ENCODE measurements around the gene LRRC1.

The LRRC1 gene

DNA sequence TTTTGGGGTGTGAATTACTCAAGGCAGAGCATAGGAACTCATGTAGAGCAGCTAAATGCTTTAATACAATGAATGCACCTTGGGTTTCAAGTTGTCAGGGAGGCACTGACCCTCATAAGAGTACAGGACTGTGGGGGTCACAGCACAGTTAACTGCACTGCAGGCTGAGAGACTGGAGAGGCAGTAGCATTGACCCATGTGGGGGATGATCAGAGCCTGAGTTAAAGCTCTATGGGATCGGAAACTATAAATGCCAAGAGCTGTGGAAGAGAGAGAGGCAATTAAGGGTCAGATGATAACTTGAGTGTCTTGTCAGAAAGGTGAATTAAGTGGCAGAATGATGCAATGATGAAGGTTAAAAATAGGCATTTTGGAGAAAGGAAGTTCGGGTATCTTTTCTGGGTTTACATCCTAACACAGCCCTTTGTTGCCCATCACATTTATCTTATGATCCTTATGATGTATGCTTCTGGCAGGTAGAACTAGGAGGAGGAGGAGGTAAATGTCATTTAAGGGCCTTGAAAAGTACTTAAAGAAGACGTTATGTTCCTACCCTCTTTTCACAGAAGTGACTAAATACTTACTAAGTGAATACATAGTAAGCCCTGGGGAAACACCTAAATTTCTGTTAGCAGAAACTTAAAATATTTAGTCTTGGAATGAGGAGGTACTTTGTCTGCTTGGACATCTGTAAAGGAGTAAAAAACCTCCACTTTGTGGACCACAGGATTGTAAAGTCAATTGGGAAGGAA lies 24.2 kb downstream of the LRRC1 start:
- DNase-seq = no peak

DNA sequence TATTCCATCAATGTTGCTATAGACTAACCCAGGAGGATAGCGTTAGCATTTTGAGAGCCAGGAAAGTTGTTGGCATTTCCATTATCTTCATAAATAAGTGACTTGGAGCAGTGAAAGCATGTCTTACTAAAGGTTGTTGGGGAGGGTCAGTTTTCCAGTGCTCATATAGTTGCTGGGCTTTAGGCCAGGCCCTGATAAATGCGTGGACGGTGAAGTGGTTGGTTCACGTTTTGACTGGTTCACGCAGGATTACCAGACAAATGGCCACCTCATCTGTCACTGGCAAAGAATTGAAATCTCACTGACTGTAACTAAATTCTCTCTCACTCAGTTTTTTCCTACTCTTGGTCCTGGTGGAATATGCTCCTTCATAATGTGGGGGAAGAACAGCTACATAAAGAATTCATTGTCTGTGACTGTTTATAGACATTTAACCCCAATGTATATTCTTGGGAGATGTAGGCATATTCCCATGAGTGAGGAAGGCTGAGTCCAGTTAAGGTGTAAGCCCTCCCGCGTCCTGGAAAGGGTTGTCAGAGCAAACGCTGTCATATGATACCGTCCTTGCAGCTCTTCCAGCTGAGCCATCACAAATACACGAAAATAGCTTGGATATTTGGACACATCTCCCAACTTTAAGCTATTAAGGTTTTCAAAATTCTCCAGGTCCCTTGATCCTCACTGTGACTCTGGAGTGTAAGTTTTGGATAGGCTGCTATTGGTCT lies 27.8 kb downstream of the LRRC1 start:
- no peak for DNase-seq

DNA sequence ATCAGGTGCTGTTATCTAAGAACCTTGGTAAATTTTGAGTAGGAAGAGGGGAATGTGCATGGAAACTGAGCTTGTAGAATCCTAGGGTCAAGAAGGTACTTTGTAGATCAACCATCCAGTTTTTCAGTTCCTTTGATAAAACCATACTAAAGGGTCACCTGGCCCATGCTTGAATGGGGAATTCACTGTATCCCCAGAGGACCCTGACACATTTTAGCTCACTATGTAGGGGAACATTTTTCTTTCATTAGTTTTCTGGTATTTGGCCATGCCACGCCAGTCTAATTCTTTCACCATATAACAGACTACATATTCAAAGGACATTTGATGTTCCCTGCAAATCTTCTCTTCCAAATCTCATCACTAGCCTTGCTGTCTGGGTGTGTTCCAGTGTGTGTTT lies 29.9 kb downstream of the LRRC1 start:
- DNase-seq = no peak

DNA sequence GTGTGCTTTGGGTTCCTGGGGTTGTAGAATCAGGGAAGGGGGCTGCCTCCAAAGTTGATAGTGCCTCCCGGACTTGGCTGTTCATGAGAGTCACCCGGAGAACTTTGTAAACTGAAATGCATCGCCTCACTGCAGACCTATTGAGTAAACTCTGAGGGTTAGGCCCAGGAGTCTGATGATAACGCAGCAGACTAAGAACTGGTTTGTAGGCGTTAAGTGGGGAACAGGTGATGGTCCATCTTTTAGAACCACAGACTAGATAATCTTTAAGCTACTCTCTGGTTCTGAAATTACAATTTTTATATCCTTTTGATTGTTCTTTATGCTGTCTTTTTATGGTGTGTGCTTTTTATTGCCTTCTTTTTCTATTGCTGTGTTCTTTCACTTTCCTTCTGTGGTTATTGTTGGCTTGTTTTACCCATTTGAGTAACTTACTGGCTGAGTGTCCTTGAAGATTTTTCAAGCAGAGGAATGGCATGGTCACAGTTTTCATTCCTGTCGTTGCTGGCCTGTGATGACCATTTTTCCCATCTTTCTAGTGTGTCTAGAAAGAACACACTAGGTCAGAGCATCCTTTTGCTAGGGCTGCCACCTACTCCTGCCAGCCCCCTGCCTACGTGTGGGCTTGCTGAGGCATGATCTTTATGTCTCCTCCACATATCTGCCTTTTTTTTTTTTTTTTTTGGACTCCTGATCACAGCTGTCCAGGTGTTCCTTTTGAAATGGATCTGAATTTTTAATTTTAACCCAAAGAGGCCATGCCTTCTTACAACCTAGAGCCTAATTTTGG lies 30.9 kb downstream of the LRRC1 start:
- no peak for DNase-seq

DNA sequence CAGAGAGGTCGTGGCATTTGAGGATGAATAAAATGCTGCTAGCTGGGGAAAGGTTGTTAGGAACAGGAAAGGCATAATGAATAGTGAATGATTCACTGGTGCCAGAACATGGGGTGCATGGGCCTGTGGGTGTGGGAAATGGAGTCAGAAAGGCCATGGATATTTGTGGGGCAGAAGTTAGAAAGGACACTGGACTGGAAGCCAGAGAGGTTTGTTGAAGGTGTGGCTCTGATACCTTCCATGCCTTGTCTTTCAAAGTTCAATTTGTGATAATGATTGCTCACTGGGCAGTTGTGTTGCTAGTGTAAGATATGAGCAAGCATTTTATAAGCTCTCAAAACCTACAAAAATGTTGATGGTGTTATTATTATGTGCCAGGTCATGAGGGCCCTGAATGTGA lies 32.7 kb downstream of the LRRC1 start:
- DNase-seq = no peak

DNA sequence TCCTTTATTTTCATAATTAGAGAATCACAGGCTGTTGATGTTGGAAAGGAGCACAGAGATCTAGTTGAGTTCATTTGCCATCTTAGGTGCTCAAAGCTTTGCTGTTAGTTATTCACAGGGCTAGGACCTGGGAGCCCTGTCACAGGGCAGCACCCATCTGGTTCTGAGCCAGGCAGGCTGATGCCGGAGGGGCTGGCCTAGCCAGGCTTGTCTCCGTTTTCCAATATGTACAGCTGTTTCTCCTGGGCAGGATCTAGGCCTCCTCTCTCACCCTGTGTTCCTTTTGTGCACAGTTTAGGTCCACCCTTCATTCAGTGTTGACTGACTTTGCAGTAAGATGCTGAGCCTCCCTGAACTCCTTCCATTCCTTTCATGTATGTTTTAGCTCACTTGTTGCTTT lies 33.4 kb downstream of the LRRC1 start:
- DNase-seq = no peak

DNA sequence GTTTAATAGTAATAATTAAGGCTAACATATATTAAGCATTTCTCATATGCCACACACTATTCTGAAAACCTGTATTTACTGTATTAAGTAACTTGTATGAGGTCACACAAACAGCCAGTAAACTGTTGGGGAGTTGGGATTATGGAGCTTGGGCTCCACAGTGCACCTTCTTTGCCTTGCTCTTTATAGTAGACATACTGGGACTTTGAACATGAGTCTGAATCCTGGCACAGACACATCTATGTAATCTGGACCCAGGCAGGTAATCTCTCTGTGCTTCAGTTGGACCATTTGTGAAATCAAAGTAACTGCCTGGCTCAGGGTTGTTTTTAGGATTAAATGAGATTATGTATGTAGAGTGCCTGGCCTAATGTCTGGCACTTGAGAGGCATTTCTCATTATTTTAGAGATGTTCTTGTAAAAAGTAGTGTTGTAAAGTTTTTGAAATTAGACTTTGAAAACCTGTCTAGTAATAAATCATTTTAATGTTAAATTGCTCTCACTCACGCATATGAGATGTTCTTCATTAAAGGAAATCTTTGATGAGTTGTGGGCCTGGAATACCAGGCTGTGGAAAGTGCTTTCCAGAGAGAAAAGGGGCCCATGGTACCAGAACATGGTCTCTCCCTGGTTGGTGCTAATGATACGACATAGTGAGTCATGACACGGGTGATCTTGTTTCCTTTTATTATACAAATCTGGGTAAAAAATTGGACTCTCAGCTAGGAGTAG lies 34.3 kb downstream of the LRRC1 start:
- DNase-seq = no peak

DNA sequence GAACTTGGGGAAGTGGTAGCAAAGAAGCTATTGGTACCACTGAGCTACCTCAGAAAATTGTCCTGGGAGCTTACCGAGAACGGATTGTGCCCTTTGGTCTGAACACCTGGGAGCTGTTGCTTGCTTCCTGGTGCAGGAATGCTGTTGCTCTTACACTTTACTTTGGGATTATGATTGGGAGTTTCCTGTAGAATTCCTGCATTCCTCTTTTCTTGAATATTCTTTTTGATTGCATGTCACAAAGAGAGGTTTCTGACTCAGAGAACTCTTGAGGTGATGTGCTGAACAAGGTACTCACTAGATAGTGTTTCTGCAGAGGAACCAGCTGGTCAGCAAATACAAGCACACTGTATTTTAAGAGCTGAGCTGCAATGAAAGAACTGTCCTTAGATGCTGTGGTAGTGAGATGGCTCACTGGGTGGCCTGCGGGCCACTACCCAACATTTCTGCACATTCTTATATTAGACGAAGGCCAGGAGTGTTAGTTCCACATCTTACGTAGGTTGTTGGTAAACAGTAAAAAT lies 35.0 kb downstream of the LRRC1 start:
- DNase-seq = no peak

DNA sequence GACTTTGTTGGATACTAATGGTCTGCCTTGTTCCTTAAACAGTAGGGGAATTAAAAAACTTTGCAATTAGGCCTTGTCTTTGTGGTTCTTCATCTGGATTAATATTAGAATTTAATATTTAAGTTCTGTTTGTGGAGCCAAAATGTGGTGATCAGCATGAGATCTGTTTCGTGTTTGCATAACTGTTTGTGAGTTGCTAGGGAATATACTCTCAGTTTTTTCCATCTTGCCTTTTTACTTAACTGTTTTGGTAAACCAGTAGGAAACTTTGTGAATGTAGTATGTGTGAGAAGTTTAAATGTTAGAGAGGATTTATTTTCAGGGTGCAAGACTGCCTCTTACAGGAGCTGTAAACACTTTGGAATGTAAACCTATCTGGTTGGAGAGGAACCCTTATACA lies 35.6 kb downstream of the LRRC1 start:
- DNase-seq = no peak

DNA sequence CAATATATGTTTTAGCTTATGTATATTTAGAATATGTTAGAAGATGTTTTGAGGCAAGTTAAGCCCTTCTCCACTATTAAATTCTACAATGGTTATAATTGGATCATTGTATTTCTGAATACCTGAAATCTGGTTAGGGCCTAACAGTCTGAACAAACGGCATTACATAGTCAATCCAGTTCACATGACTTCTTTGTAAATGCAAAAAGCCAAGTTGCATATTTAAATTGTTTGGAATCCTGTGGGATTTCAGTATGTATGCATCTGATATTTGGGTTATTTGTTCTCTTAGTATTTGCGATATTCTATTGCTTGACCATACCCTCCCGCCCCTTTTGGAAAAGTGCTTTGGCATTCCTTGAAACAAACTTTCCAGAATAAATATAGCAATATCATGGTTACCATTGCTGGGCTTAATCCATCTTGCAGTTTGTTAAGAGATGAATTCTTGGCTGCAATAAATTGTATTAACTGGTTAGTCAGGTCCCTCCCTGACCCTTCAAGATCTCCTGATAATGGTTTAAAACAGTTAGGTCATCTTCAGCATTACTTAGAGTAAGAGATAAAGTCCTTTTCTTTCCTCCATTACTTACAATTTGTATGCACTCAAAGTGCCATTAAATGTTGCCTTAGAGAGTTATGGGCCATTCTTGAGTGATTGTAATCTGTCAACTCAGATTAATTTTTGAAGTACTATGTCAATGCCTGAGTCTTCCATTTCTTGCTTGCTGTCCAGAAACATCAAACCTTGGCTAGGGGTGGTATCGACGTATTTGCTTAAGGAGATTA lies 36.5 kb downstream of the LRRC1 start:
- DNase-seq = no peak

DNA sequence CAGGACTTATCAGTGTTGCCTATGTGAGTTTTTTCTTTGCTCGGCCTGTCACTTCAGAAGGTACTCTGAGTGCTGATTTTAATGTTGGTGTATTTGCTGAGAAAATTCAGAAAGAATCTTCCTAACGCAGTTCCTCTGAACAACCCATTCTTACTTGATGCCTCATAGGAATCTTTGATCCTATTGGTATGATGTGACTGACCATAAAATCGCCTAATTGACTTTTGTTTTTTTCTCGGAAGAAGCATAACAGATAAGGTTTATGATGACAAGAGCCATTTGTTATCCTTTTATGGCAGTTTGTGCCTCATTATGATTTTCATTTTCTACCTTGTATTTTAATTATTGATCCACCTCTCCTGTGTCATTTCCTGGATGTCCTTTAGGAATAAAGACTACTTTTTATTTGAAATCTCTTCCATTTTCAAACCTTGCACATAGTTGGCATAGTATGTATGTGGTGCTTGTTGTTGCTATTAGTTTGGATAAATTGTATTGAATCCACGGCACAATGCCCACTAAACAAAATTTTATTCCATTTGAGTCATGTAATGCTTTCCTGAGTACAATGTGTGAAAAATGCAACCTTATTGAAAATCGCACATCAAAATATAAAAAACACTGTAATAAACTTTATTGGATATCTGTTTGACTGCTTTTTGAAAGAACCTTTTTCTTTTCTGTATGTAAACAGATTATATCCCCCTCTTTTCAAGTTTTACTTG lies 37.3 kb downstream of the LRRC1 start:
- no peak for DNase-seq

DNA sequence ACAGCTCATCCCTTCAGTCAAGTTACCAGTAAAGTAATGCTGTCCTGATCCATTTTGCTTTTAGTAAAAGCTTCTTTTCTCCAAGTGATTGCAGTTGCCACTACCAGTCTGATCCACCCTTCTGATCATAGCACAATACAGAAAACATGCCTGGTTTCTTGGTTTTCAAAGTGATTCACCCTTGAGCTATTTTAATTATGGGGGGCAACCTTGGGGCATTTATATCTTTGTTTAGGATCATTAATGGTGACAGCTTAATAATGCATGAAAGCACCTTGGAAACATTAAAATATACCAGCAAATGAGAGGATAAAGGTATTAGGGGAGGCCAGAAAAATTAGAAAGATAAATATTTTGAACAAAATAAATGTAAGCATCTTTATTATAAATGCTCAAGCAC lies 38.4 kb downstream of the LRRC1 start:
- no peak for DNase-seq

DNA sequence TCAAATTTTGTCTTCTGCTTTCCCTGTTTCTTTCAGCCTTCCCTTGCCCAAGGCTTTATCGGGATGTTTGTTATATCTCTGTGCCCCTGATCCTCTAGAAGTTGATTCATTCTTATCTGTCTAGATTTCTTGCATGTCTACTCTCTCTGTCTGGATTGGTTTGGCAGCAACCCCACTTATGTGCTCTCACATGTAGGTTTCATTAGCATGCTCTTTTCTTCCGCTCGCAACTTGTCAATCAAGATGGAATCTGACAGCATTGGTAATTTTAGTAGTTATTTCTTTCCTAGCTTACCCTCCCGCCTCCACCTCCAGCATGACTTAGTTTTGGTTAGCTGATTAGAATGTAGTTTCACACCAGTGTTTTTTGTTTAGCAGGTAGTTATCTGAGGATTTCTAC lies 39.3 kb downstream of the LRRC1 start:
- no peak for DNase-seq

DNA sequence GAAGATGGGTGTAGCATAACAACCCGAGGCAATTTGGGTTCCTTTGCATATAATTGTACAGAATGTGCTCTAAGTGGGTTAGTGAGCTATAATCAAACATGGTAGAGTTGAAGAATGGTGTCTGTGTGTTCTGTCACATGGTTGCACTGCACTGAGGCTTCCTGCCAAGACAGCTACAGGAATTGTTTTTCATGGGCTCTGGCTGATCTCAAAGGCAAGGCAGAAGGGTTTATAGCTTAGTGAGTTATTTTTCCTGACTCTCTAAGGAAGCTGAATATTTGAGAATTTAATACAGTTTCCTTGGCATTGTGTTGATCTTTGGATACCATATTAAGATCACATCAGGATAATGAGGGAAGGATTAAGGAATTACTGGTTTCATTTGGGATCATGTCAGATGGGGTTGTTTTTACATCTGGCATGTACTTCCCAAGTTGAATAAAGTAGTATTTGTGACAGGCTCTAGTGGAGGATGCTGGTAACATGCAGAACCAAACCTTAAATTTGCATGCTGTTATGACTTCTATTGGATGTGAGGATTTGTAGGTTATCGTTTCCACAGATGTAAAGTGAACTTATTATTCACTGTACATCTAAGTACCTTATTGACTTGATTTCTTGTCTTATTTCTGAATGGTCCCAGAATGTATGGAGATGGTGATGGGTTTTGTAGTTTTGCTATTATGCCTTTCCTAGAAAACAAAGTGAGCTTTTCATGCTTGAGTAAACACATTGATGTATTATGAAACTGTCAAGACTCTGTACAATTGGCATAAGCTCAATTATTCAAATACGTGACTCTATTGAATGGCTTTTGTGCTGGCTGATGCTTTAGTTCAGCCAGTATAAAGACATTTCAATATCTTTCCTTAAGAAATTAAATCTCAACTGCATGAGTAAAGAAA lies 43.3 kb downstream of the LRRC1 start:
- DNase-seq = no peak

DNA sequence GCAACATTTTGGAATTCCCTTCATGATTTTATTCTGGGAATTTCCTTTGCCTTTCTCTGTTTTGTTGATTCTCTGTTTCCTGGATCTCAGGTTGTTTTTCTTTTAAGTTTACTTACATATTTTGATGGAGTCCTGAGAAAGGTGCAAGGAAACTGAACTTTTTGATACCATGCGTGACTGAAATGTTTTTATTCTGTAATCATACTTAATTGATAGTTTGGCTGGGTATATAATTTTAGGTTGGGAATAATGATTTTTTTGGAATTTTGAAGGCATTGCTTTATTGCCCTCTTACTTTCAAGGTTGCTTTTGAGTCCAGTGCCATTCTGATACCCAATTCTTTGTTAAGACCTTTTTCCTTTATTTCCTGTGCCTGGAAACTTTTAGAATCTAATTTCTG lies 45.2 kb downstream of the LRRC1 start:
- no peak for DNase-seq

DNA sequence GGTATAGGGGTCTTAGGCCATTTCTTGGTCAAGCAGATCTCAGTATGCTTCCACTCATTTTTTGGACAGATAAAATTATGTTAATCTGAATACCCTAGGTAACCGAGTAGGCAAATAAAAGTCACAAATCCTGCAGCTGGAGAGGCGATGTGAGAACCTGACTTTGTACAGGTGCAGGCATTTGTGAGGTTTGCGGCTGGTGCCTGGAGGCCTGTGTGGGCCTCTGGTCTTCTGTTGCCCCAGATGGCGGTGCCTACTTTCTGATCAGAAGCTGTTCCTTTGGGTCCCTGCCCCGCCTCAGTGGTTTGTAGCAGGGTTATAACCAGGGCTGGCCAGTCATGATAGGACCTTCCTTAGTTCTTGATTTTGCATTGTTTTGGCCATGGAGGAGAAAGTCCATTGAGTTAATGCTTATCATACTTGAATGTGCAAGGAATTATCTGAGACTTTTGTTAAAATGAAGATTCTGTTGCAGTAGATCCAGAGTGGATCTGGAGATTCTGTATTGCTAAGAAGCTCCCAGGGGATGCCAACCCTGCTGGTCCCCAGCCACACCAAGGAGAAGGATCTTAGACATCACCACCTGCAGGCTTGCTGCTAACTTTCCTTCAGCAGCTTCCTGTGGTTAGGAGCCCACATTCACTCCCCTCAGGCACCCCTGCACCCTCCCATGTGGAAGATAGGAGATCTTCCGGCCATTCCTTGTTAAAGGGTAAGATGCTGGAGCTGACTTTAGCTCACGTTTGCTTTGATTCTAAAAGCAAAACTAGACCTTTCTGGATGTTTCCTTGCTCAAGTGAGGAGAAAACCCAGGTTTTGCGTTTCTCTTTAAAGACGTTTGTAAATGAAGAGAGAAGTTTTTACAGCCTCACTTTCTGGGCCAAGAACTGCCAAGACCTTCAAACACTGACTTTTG lies 50.7 kb downstream of the LRRC1 start:
- no peak for DNase-seq

DNA sequence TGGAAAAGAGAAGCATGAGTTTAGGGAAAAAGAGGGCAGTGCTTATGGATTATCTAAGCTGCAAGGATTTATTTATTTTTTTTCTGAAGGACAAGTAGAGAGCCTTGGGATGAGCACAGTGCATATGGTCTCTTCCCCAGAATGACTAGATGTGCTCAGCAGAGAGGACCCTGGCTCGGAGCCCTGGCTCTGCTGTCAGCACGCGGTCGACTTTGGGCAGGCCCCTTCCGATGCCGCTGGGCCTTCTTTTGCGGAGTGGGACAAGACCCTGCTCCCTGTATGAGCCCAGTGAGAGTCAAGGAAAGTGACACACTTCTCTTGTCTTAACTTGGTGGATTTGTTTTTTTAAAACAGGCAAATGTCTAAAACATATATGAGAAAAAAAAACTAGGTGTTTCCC lies 51.4 kb downstream of the LRRC1 start:
- no peak for DNase-seq

DNA sequence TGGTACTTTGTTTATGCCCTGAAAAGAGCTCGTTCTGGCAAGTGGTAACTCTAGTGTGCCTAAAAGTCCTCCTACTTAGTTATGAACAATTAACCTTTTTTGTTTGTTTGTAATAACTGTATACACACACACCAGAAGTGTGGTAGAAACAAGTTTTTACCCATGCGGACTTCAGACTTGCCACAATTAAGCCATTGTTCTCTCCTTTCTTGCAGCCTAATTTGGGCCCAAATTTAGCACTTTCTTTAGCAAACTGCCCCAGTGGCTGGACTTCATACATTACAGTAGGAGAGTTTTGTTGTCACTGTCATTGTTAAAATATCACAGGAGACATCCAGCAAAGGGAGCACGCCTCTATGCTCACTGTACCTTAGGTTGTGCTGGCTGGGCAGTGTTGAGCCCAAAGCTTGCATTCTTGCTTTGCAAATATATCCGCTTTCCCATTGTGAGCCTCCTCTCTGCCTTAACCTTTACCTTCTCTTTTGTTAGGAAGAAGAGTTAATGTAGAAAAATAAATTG lies 53.0 kb downstream of the LRRC1 start:
- DNase-seq = no peak

DNA sequence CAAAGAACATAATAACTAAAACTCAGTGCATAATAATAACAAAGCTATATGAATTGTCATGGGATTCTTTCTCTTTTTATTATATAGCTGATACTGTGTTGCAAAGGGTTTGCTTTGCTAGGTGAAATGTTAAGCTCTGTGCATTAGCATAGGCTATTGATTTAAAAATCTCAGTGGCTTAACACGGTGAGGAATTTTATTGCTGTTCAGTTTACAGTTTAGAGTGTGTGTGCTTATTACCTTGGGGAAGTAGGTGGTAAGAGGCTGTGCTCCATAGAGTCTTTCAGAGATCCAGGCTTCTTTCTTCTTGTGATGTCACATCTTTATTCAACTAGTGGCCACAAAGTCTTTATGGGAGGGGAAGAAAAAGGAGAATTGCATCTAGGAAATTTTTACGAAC lies 55.7 kb downstream of the LRRC1 start:
- no peak for DNase-seq
